HCT116 (cell line): Measurements from ENCODE around the gene KCNE1.

ENCODE experiments used
- MAX ChIP-seq: IDR thresholded peaks from 2 replicates; pipeline ENCODE4 v1.6.1; 2012
- POLR2A ChIP-seq: IDR thresholded peaks from 2 replicates; pipeline ENCODE4 v1.7.0; 2011; ENCODE audit warnings: borderline replicate concordance; ENCODE audit not compliant: insufficient read depth, insufficient read length; ENCODE audit errors: extremely low read depth
- REST ChIP-seq: IDR thresholded peaks from 2 replicates; pipeline ENCODE4 v1.6.1; 2012; ENCODE audit warnings: low read depth

- TF ChIP-seq POLR2A (no peak), REST (no peak), MAX (no peak)
Observed at GRCh38 chr21:34499116-34499515, 12.9 kb downstream of the KCNE1 start.
